HG02678 (cell line): ENCODE results near the gene FAM89A.
A peak's percentile ranks its signal among the peaks of the same experiment; 100 is the strongest.

ENCODE experiments used
- ATAC-seq: cut with Tn5 transposase; IDR thresholded peaks from one replicate; pipeline ENCODE4 v1.9.1; 2021; ENCODE audit warnings: mild to moderate bottlenecking, moderate library complexity; ENCODE audit not compliant: unreplicated experiment

Gene FAM89A

DNA sequence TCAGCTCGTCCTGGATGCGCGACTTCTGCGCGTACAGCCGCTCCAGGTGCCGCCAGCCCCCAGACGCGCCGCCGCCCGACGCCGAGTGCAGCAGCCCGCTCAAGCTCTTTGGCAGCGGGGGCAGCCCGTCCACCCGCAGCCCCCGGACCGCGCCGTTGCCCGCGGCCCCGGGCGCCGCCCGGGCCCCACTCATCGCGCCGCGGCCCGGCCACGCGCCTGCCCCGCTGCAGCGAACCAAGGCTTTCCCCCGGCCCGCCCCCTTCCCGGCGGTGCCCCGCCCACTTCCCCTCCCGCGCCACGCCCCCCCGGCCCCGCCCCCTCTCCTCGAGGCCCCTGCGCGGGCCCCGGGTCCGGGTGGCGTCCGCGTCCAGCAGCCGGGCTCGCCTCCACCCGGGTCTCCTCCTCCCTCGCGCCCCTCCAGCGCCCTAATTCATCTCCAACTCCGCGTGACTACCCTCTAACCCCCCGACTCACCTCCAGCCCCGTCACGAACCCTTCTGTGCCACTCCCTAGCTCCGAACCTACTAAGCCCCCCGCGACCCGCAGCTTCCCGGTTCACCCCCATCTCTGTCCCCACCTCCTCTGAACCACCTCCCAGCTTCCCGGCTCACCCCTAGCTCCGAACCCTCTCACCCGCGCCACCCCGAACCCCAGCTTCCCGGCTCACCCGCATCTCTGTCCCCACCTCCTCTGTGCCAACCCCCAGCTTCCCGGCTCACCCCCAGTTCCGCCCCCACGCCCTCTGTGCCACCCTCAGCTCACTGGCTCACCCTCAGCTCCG lies at the start of gene FAM89A:
TSS of gene FAM89A (minus strand) at position 236 of the 781 bp plus-strand sequence. CDS start at position 193, 43 bp downstream.
- peak; percentile 67 for ATAC-seq

DNA sequence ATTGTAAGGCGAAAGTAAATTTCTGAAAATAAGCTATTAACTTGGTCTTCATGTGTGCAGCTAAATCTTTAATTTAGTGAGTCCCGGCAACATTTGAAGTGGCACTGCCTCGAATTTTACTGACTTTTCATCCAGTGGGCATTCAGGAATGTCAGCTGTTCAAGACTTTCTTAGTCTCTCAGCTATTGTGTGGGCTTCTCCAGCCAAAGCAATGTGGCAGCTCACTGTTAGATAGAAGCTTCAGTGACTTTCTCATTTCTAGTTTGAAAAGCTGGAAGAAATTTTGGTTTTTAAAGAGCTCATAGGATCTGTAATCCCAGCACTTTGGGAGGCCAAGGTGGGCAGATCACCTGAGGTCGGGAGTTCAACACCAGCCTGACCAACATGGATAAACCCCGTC lies 44.3 kb upstream of the FAM89A start:
- no peak for ATAC-seq

- ATAC-seq = no peak
These were observed 39.1 kb upstream of the FAM89A start for GRCh38 chr1:231079163-231079562.

GRCh38 chr1:231078250-231078649 lies 38.2 kb upstream of the FAM89A start:
- no peak for ATAC-seq

GRCh38 chr1:231076802-231077201 lies 36.7 kb upstream of the FAM89A start:
- no peak for ATAC-seq

DNA sequence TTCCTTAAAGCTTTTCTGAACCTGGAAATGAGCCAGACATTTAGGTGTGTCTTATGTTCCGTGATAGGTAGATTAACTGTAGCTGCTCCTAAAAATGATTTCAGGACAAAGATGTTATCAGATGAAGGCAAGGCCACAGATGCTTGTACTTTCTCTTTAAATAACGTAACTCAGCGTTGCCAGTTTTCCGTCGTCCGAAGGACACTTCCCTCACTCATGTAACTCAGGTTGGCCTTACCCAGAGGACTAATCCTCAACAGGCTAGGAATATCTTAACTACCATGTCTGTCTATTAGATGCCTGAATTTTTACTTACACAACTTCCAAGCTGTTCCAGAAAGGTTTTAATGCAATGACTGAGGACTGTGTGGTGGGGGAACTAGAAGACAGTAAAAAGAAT lies 35.4 kb upstream of the FAM89A start:
- ATAC-seq = no peak

DNA sequence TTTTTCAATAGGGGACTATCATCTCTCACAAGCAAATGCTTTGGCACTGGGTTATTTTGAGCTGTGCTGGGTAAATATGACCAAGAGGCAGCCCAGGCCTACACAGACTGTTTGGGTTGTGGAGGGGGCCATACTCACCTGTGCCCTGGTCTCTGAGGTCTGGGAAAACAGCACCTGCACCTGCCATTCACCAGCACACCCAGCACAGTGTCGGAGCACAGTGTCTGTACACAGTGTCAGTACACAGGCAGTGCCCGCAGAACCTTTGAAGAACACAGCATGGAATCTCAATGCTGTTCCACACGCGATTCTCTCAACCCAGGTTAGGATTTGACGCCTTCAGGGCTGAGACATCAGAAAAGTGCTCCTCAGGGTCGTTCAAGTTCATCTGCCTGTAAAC lies 35.0 kb upstream of the FAM89A start:
- no peak for ATAC-seq

GRCh38 chr1:231074046-231074445 lies 34.0 kb upstream of the FAM89A start:
- ATAC-seq = no peak

GRCh38 chr1:231073331-231073730 lies 33.3 kb upstream of the FAM89A start:
- ATAC-seq = no peak

GRCh38 chr1:231072502-231073094 lies 32.5 kb upstream of the FAM89A start:
- no peak for ATAC-seq

- no peak for ATAC-seq
These were observed 32.0 kb upstream of the FAM89A start for GRCh38 chr1:231072041-231072440.

DNA sequence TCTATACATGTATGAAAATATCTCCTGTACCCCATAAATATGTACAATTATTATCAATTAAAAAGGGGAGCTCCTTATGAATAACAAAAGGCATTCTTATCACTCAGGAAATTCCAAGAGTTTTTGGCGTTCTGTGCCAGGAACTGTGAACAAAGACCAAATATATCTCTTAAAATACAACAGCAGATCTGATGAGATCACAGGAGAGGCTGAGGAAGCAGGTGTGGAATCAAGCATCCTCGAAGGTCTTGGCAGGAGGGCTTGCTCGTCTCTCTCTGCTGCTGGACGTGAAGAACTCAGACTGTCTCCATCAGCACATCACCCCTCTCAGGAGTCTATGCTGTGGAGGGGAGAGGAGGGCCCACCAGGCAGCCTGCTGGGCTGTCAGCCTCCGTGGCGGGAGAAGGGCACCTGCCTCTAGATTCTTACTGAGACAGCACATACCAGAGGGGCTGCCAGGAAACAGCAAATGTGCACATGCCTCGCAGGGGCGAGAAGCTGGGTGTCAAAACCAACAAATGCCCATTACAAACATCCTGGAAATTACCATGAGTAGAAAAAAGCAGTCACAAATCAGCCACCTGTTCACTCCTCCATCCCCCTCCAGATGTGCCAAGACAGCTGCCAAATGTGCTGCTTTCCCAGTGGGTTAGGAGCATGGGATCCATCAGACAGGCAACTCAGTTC lies 30.8 kb upstream of the FAM89A start:
- no peak for ATAC-seq

GRCh38 chr1:231069333-231069732 lies 29.3 kb upstream of the FAM89A start:
- ATAC-seq = no peak

GRCh38 chr1:231068762-231069161 lies 28.7 kb upstream of the FAM89A start:
- ATAC-seq = no peak

- ATAC-seq = no peak
These were observed 25.6 kb upstream of the FAM89A start for GRCh38 chr1:231065510-231066241.

GRCh38 chr1:231064418-231064817 lies 24.4 kb upstream of the FAM89A start:
- ATAC-seq = no peak

GRCh38 chr1:231063331-231063730 lies 23.3 kb upstream of the FAM89A start:
- ATAC-seq = no peak

- no peak for ATAC-seq
These were observed 22.6 kb upstream of the FAM89A start for GRCh38 chr1:231062500-231063270.

DNA sequence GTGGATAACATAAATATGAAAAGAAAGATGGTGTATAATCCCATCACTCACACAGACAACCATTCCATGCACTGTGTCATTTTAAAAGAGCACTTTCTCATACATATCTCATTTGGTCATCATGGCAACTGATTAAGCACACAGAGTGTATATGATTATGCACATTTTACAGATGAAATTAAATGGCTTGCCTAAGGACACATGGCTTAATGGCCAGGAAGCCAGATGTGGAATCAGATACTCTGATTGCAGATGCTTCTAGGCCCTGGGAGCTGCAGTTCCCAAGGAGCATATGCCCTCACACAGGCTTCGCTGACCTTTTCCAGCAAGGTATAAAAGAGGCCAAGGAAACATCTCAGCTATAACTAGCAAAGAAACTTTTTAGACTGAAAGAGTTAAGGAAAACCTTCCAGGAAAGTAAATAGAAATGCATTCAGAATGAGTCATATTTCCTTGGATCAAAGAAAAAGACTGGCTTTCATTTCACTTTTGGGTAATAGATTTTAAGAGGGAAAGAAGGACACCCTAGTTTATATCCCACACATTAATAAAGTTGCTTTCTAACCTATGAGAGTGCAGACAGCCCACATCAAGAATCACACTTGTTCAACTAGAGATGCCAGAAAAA lies 19.6 kb upstream of the FAM89A start:
- no peak for ATAC-seq
